GM12878 (cell line): ENCODE data around the gene LTA. TPM values are rescaled to one million over a fixed set of nuclear protein-coding genes. Genes with fewer than 3 reads are reported as not detected.
A peak's percentile ranks its signal among the peaks of the same experiment; 100 is the strongest.

Experiments
- ATF7 ChIP-seq: fragments of 450-650 bp; IDR thresholded peaks from 2 replicates; pipeline ENCODE4 v1.6.1; 2016; ENCODE audit warnings: low read depth, mild to moderate bottlenecking
- BCLAF1 ChIP-seq: fragments of 450-650 bp; IDR thresholded peaks from 2 replicates; pipeline ENCODE4 v1.6.1; 2017; ENCODE audit warnings: antibody characterized with exemption, mild to moderate bottlenecking, moderate library complexity
- CHD1 ChIP-seq: IDR thresholded peaks from 2 replicates; pipeline ENCODE4 v1.6.1; 2012; ENCODE audit warnings: low read depth, low read length, improper control_type of control experiment
- CHD2 ChIP-seq: IDR thresholded peaks from 2 replicates; pipeline ENCODE4 v1.6.1; 2011; ENCODE audit warnings: low read depth, low read length, improper control_type of control experiment, borderline replicate concordance
- LARP7 ChIP-seq: fragments of 450-650 bp; IDR thresholded peaks from 2 replicates; pipeline ENCODE4 v1.6.1; 2017; ENCODE audit warnings: mild to moderate bottlenecking
- MLLT1 ChIP-seq: fragments of 450-650 bp; IDR thresholded peaks from 2 replicates; pipeline ENCODE4 v1.6.1; 2016; ENCODE audit warnings: mild to moderate bottlenecking
- RB1 ChIP-seq: fragments of 450-650 bp; formaldehyde crosslinking; IDR thresholded peaks from 2 replicates; pipeline ENCODE4 v1.6.1; 2017; ENCODE audit warnings: mild to moderate bottlenecking, borderline replicate concordance
- REST ChIP-seq: IDR thresholded peaks from 2 replicates; pipeline ENCODE4 v1.6.1; 2012; ENCODE audit warnings: mild to moderate bottlenecking, low read depth, low read length
- RUNX3 ChIP-seq: IDR thresholded peaks from 2 replicates; pipeline ENCODE4 v1.6.1; 2012; ENCODE audit warnings: low read length, inconsistent platforms
- TAF1 ChIP-seq: IDR thresholded peaks from 2 replicates; pipeline ENCODE4 v1.6.1; 2011; ENCODE audit warnings: mild to moderate bottlenecking, low read depth, low read length, borderline replicate concordance
- polyA plus RNA-seq, 11 experiments: library from polyadenylated mRNA; depleted of rRNA in 4 of 11; unstranded in 6 of 11; stranded (reverse) in 5 of 11; fragments of >200 nt; fragmentation: Nextera tagmentation in 4 of 11; fragmentation: Illumina TruSeq in 1 of 11; extraction: Ambion mirVana in 4 of 11; extraction: Trizol in 1 of 11; gene quantifications; 1 replicate in 1 of 11; 2 replicates in 10 of 11; pipeline versions ENCODE4 v1.2.1 to v1.2.3, GENCODE V29; 2011 to 2016; ENCODE audit warnings: inconsistent platforms in 2 of 11, missing spikeins in 2 of 11, low read depth in 1 of 11
- total RNA-seq, 4 experiments: library from RNA; depleted of rRNA in 3 of 4; stranded (reverse); fragments of >200 nt in 3 of 4; fragmentation: Illumina TruSeq in 1 of 4; extraction: Trizol in 1 of 4; gene quantifications; 2 replicates each; pipeline versions ENCODE4 v1.2.1 to v1.2.3, GENCODE V29; 2013 to 2021

Gene LTA
- total and polyA plus RNA-seq, 10 of the 15 experiments (the other 5 are each of a cell fraction or from before 2014, with no cell fraction given) = 27.5 to 100 (median 75.1) TPM

- TF ChIP-seq LARP7 (peak; percentile 80), RB1 (peak; percentile 79; the same call in 1 of the 2 replicates), BCLAF1 (no peak), MLLT1 (peak; percentile 79), RUNX3 (peak; percentile 26; the same call in 1 of the 2 replicates), CHD2 (peak; percentile 77), TAF1 (peak; percentile 89), ATF7 (no peak), REST (0 out of 2 replicates have a peak, but pooled peaks have one; percentile 27), CHD1 (peak; percentile 85; the same call in 1 of the 2 replicates)
These were observed 48.7 kb downstream of the LTA start, which contains the start of gene PRRC2A (continued) for GRCh38 chr6:31620586-31621319.
